ENCODE results near the gene PELO.

Gene PELO

GRCh38 chr5:52771343-52772039 lies 16.2 kb upstream of the PELO start:
- DNase-seq (ENCODE audit: low read depth in 2 of 3, low spot score in 2 of 3), result no peak

GRCh38 chr5:52772668-52773067 lies 15.0 kb upstream of the PELO start:
- no peak for DNase-seq (ENCODE audit: low read depth in 2 of 3, low spot score in 2 of 3)

- no peak for DNase-seq (ENCODE audit: low read depth in 2 of 3, low spot score in 2 of 3)
Measured at GRCh38 chr5:52773342-52773741, 14.4 kb upstream of the PELO start.

- DNase-seq (ENCODE audit: low read depth in 2 of 3, low spot score in 2 of 3), result no peak
Measured at GRCh38 chr5:52774005-52774410, 13.7 kb upstream of the PELO start.

- no peak for DNase-seq (ENCODE audit: low read depth in 2 of 3, low spot score in 2 of 3)
Measured at GRCh38 chr5:52776116-52776515, 11.6 kb upstream of the PELO start.

- no peak for DNase-seq (ENCODE audit: low read depth in 2 of 3, low spot score in 2 of 3)
Measured at GRCh38 chr5:52777186-52777585, 10.5 kb upstream of the PELO start.

- DNase-seq (ENCODE audit: low read depth in 2 of 3, low spot score in 2 of 3), result no peak
Measured at GRCh38 chr5:52778781-52779180, 8.9 kb upstream of the PELO start.

- no peak for DNase-seq (ENCODE audit: low read depth in 2 of 3, low spot score in 2 of 3)
Measured at GRCh38 chr5:52779213-52779612, 8.5 kb upstream of the PELO start.

- no peak for DNase-seq (ENCODE audit: low read depth in 2 of 3, low spot score in 2 of 3)
Measured at GRCh38 chr5:52783226-52783959, 4.3 kb upstream of the PELO start.

GRCh38 chr5:52784737-52785136 lies 3.0 kb upstream of the PELO start:
- no peak for DNase-seq (ENCODE audit: low read depth in 2 of 3, low spot score in 2 of 3)

GRCh38 chr5:52786391-52786790 lies 1.3 kb upstream of the PELO start:
- DNase-seq (ENCODE audit: low read depth in 2 of 3, low spot score in 2 of 3), result no peak

GRCh38 chr5:52786949-52787599 lies 642 bp upstream of the PELO start:
- no peak for DNase-seq (ENCODE audit: low read depth in 2 of 3, low spot score in 2 of 3)

GRCh38 chr5:52788505-52788821 lies 747 bp downstream of the PELO start:
- DNase-seq (ENCODE audit: low read depth in 2 of 3, low spot score in 2 of 3), result no peak

- DNase-seq (ENCODE audit: low read depth in 2 of 3, low spot score in 2 of 3), result no peak
Measured at GRCh38 chr5:52789378-52789777, 1.7 kb downstream of the PELO start.

- no peak for DNase-seq (ENCODE audit: low read depth in 2 of 3, low spot score in 2 of 3)
Measured at GRCh38 chr5:52789851-52790250, 2.1 kb downstream of the PELO start.

- DNase-seq (ENCODE audit: low read depth in 2 of 3, low spot score in 2 of 3), result no peak
Measured at GRCh38 chr5:52791366-52791765, 3.6 kb downstream of the PELO start.

GRCh38 chr5:52794519-52794918 lies 6.8 kb downstream of the PELO start:
- DNase-seq (ENCODE audit: low read depth in 2 of 3, low spot score in 2 of 3), result no peak

- DNase-seq (ENCODE audit: low read depth in 2 of 3, low spot score in 2 of 3), result no peak
Measured at GRCh38 chr5:52796031-52796430, 8.3 kb downstream of the PELO start.

- DNase-seq (ENCODE audit: low read depth in 2 of 3, low spot score in 2 of 3), result no peak
Measured at GRCh38 chr5:52796516-52797103, 8.9 kb downstream of the PELO start.

GRCh38 chr5:52798938-52799337 lies 11.2 kb downstream of the PELO start:
- no peak for DNase-seq (ENCODE audit: low read depth in 2 of 3, low spot score in 2 of 3)

GRCh38 chr5:52799358-52799982 lies 11.8 kb downstream of the PELO start:
- no peak for DNase-seq (ENCODE audit: low read depth in 2 of 3, low spot score in 2 of 3)

- DNase-seq (ENCODE audit: low read depth in 2 of 3, low spot score in 2 of 3), result peak; percentile 87 to 93 (median 88)
Measured at GRCh38 chr5:52799983-52800393, 12.3 kb downstream of the PELO start.

Measured in activated CD8-positive, alpha-beta memory T cell treated with anti-CD3 and anti-CD28 coated beads for 48 hours (primary cell).